Measurements from ENCODE around the gene MR1. TPM values are rescaled to one million over a fixed set of nuclear protein-coding genes. Genes with fewer than 3 reads are reported as not detected.

MR1 gene
- total and polyA plus RNA-seq, 2 of the 13 experiments (the other 11 are each of a cell fraction or from before 2014, with no cell fraction given), result 7.7 to 10.4 TPM

GRCh38 chr1:181016563-181016962, 17.2 kb upstream of the MR1 start:
- 91% methylated on average over 8 of the region's 8 CpGs for WGBS (ENCODE audit: low lambda C conversion rate)
- in situ Hi-C loops (cut with HindIII; ENCODE audit: extremely low pct_ligation_motif_present, low pct_unique_long_range_greater_than_20kb) (no loop called here), intact Hi-C loops (cut with micrococcal nuclease; ENCODE audit: unreplicated experiment) (no loop called here)
- no peaks in the 10 kb centered on the region; a peak in 1 of 5 replicates for H3K27me3 ChIP-seq (ENCODE audit: control insufficient read depth in 1 of 2, insufficient read depth in 2 of 2, low read length in 2 of 2)
- no TSS peak for BruUV-seq (replicated peaks)
- DNase-seq (ENCODE audit: low spot score) (no peak), FAIRE-seq (no peak), ATAC-seq (no peak)
- H3K4me1 ChIP-seq (ENCODE audit: insufficient read depth, low read length), result peaks cover 64% of the 10 kb centered on the region
- no peak overlapping the region for H3K9ac ChIP-seq (ENCODE audit: insufficient read depth, low read depth, low read length)
- H3K79me2 ChIP-seq (ENCODE audit: insufficient read depth, low read length), result peaks cover 86% of the 10 kb centered on the region
- ChIA-PET POLR2A (no interaction called here), CTCF (ENCODE audit: low intra/inter-chr PET ratio, low total read pairs) (no interaction called here)
- peaks cover 10% of the 10 kb centered on the region; the same call in 1 of the 2 replicates for H4K20me1 ChIP-seq (ENCODE audit: insufficient read depth, low read length)
- no peak overlapping the region for H3K4me3 ChIP-seq (replicated peaks in 1 of 3; ENCODE audit: insufficient read depth in 1 of 3, low read depth in 2 of 3, low read length in 3 of 3)
- H3K4me2 ChIP-seq (ENCODE audit: low read depth, low read length), result no peak overlapping the region
- no peak overlapping the region for H2AFZ ChIP-seq (ENCODE audit: low read length)
- H3K27ac ChIP-seq (ENCODE audit: extremely low read length, insufficient read depth, low read length), result no peak overlapping the region
- no peaks in the 10 kb centered on the region for H3K9me3 ChIP-seq (ENCODE audit: low read length)
- peaks cover 0 to 7% of the 10 kb centered on the region in 2 experiments; a peak in 1 of 5 replicates for H3K36me3 ChIP-seq (replicated peaks in 1 of 2; ENCODE audit: control insufficient read depth in 1 of 2, insufficient read depth in 2 of 2, low read length in 2 of 2)
- TF ChIP-seq GTF3A (CRISPR knock-in tag; conservative IDR thresholded peaks at IDR 0.05) (no peak), RBAK (CRISPR knock-in tag; IDR thresholded peaks at IDR 0.05) (no peak), RFXAP (CRISPR knock-in tag; IDR thresholded peaks at IDR 0.05; ENCODE audit: borderline replicate concordance) (no peak), ZSCAN21 (CRISPR knock-in tag; IDR thresholded peaks at IDR 0.05; ENCODE audit: borderline replicate concordance) (no peak), HDAC6 (IDR thresholded peaks at IDR 0.05; ENCODE audit: low read depth, low read length) (no peak), GATAD1 (CRISPR knock-in tag; IDR thresholded peaks at IDR 0.05) (no peak), XRCC5 (optimal IDR thresholded peaks at IDR 0.05; ENCODE audit: low read length) (no peak), SOX6 (IDR thresholded peaks at IDR 0.05) (no peak), SOX6 (CRISPR knock-in tag; IDR thresholded peaks at IDR 0.05) (no peak), ZNF556 (CRISPR knock-in tag; IDR thresholded peaks at IDR 0.05; ENCODE audit: borderline replicate concordance) (no peak), TBX3 (IDR thresholded peaks at IDR 0.05; ENCODE audit: borderline replicate concordance) (no peak), ATM (IDR thresholded peaks at IDR 0.05; ENCODE audit: borderline replicate concordance) (no peak), ZNF205 (CRISPR knock-in tag; IDR thresholded peaks at IDR 0.05) (no peak), ZNF224 (CRISPR knock-in tag; IDR thresholded peaks at IDR 0.05) (no peak), ZNF646 (CRISPR knock-in tag; IDR thresholded peaks at IDR 0.05) (no peak)
